Spleen (tissue), 11 donors: ENCODE measurements around the gene DNAJB2. TPM values are rescaled to one million over a fixed set of nuclear protein-coding genes. Genes with fewer than 3 reads are reported as not detected.

Source experiments
- DNase-seq: peaks from one replicate; pipeline ENCODE4 v3.0.0-alpha.2; 2020
- H3K27ac ChIP-seq, 8 donors: fragments of 200-600 bp; sonication (generic) in 7 of 8; 1 replicate in 4 of 8; 2 replicates in 4 of 8; pipeline versions ENCODE4 v1.5.0 to v1.8.0; 2016 to 2021; ENCODE audit warnings: inconsistent platforms in 4 of 8, mild to moderate bottlenecking in 4 of 8, moderate library complexity in 1 of 8
- H3K27me3 ChIP-seq, 7 donors: fragments of 200-600 bp; sonication (generic) in 6 of 7; replicated peaks in 1 of 7; 1 replicate in 4 of 7; 2 replicates in 3 of 7; pipeline versions ENCODE4 v1.5.0 to v1.8.0; 2016 to 2021; ENCODE audit warnings: inconsistent platforms in 3 of 7, mild to moderate bottlenecking in 1 of 7
- H3K36me3 ChIP-seq, 6 donors: fragments of 200-600 bp; sonication (generic) in 5 of 6; 1 replicate in 4 of 6; 2 replicates in 2 of 6; pipeline versions ENCODE4 v1.5.0 to v1.8.0; 2016 to 2021; ENCODE audit warnings: inconsistent platforms in 2 of 6
- H3K4me1 ChIP-seq, 6 donors: fragments of 200-600 bp; sonication (generic) in 5 of 6; 1 replicate in 3 of 6; 2 replicates in 3 of 6; pipeline versions ENCODE4 v1.5.0 to v1.8.0; 2016 to 2021; ENCODE audit warnings: inconsistent platforms in 3 of 6
- H3K4me3 ChIP-seq, 8 donors: fragments of 200-600 bp; sonication (generic) in 7 of 8; 1 replicate in 4 of 8; 2 replicates in 4 of 8; pipeline versions ENCODE4 v1.5.0 to v1.8.0; 2016 to 2021; ENCODE audit warnings: inconsistent platforms in 4 of 8, mild to moderate bottlenecking in 4 of 8, moderate library complexity in 2 of 8
- H3K9me3 ChIP-seq, 8 donors: fragments of 200-600 bp; sonication (generic) in 7 of 8; 1 replicate in 4 of 8; 2 replicates in 4 of 8; pipeline versions ENCODE4 v1.5.0 to v1.8.0; 2016 to 2021; ENCODE audit warnings: inconsistent platforms in 4 of 8
- POLR2A ChIP-seq, 3 donors: fragments of 450-650 bp; IDR thresholded peaks; one replicate each; pipeline ENCODE4 v1.5.1; 2017; ENCODE audit warnings: antibody characterized with exemption in 3 of 3, mild to moderate bottlenecking in 1 of 3
- POLR2AphosphoS5 ChIP-seq, 3 donors: sonication (generic); formaldehyde crosslinking; IDR thresholded peaks; one replicate each; pipeline ENCODE4 v1.5.1; 2017; ENCODE audit warnings: antibody characterized with exemption in 3 of 3
- WGBS, 5 donors: extraction: QIAGEN DNeasy Blood & Tissue Kit in 3 of 5; methylation state at CpG; one replicate each; pipeline versions ENCODE4 v1.1.5 to v1.1.7; 2013 to 2018; 5-methylcytosine and 5-hydroxymethylcytosine counted together
- intact Hi-C: fragments of 100-400 bp; cut with DNase I; formaldehyde crosslinking; loops from one replicate; pipeline ENCODE4 v1.15.0; 2023; ENCODE audit warnings: low total_unique reads
- polyA plus RNA-seq, 3 donors: library from polyadenylated mRNA; stranded (reverse); fragments of 200-250 nt; gene quantifications; one replicate each; pipeline ENCODE4 v1.2.1, GENCODE V29; 2013
- total RNA-seq, 7 donors: library from RNA; depleted of rRNA in 3 of 7; stranded (reverse); fragments of >200 nt in 3 of 7; fragmentation: NEBNext Ultra II Directional in 4 of 7; extraction: Animal tissue kit (Norgen Biotek cat#: 25700) in 4 of 7; gene quantifications; one replicate each; pipeline versions ENCODE4 v1.1.0 to v1.2.1, GENCODE V29; 2016 to 2021
- TF ChIP-seq, protein P1 (sequence below), 11 experiments: fragments of 200-600 bp in 7 of 11; fragments of 450-650 bp in 4 of 11; sonication (generic) in 4 of 11; IDR thresholded peaks in 8 of 11; conservative IDR thresholded peaks in 3 of 11; 1 replicate in 7 of 11; 2 replicates in 4 of 11; pipeline versions ENCODE4 v1.4.0 to v1.8.0; 2016 to 2021; ENCODE audit warnings: antibody characterized with exemption in 11 of 11, inconsistent platforms in 4 of 11, mild to moderate bottlenecking in 1 of 11
- donor health status: healthy with polysubstance abuse.
- donor health status: DM: no; HTN: no; CAD: no; lungs with moderate emphysema.
- donor health status: DM: no; HTN: no; CAD: no.
- donor health status: Bipolar disorder and iron deficiency.
- donor health status: healthy.
- donor health status: DM: no; HTN: no; CAD: no.
- donor health status: DM: yes; HTN: yes; CAD: no.

Gene DNAJB2
- total and polyA plus RNA-seq, 10 donors, result 31.4 to 67.2 (median 53.6) TPM

DNA sequence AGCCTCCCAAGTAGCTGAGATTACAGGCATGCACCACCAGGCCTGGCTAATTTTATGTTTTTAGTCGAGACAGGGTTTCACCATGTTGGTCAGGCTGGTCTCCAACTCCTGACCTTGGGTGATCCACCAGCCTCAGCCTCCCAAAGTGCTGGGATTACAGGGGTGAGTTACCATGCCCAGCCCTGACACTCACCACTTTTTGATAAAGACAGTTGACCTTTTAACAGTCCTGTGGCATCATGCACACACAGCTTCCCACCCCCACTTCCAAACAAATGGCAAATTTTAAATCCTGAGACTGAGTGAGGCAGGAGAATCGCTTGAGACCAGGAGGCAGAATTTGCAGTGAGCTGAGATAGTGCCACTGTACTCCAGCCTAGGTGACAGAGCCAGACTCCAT is 6.2 kb upstream of the DNAJB2 start:
- Histone ChIP-seq H3K27ac (no peak overlapping the region), H3K27me3 (no peaks in the 10 kb centered on the region), H3K36me3 (no peaks in the 10 kb centered on the region), H3K4me3 (no peak overlapping the region), H3K9me3 (no peaks in the 10 kb centered on the region), H3K4me1 (peaks cover 6 to 32% (median 22%) of the 10 kb centered on the region in 6 donors)
- TF ChIP-seq POLR2A (IDR thresholded peaks at IDR 0.05) (no peak), POLR2AphosphoS5 (IDR thresholded peaks at IDR 0.05) (no peak)
- TF ChIP-seq, protein P1, sequence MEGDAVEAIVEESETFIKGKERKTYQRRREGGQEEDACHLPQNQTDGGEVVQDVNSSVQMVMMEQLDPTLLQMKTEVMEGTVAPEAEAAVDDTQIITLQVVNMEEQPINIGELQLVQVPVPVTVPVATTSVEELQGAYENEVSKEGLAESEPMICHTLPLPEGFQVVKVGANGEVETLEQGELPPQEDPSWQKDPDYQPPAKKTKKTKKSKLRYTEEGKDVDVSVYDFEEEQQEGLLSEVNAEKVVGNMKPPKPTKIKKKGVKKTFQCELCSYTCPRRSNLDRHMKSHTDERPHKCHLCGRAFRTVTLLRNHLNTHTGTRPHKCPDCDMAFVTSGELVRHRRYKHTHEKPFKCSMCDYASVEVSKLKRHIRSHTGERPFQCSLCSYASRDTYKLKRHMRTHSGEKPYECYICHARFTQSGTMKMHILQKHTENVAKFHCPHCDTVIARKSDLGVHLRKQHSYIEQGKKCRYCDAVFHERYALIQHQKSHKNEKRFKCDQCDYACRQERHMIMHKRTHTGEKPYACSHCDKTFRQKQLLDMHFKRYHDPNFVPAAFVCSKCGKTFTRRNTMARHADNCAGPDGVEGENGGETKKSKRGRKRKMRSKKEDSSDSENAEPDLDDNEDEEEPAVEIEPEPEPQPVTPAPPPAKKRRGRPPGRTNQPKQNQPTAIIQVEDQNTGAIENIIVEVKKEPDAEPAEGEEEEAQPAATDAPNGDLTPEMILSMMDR (IDR thresholded peaks at IDR 0.05 in 8 of 11, conservative IDR thresholded peaks at IDR 0.05 in 3 of 11), result no peak
- 65 to 81% (median 73%) methylated on average over 2 of the region's 2 CpGs for WGBS, 5 donors
- intact Hi-C loops, result no loop called here
- no peak for DNase-seq

DNA sequence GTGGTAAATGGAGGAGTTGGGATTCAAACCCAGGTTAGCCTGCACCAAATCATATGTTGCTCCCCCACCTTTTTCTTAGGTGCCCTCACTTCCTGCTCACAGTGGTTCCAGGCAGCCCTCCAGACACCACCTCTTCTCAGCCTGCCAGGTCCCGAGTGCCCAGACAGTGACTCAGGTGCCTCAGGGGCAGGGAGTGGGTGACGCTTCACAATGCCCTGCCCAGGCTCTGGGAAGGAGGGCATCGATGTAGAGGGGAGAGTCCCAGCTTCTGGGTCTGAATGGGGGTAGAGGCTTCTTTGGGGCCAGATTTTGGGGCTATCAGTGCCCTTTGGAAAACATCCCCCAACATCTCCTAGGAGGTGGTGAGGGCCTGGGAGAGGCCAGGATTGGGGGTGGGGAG is 5.2 kb upstream of the DNAJB2 start:
- DNase-seq, result no peak
- Histone ChIP-seq H3K4me3 (no peak overlapping the region), H3K27ac (no peak overlapping the region), H3K36me3 (no peaks in the 10 kb centered on the region), H3K27me3 (no peaks in the 10 kb centered on the region), H3K9me3 (no peaks in the 10 kb centered on the region), H3K4me1 (peaks cover 14 to 37% (median 31%) of the 10 kb centered on the region in 6 donors)
- 86 to 100% (median 92%) methylated on average over 1 to 3 of the region's 3 CpGs for WGBS, 5 donors
- TF ChIP-seq POLR2AphosphoS5 (IDR thresholded peaks at IDR 0.05), result no peak
- TF ChIP-seq, protein P1 (IDR thresholded peaks at IDR 0.05 in 8 of 11, conservative IDR thresholded peaks at IDR 0.05 in 3 of 11), result no peak
- intact Hi-C loops, result no loop called here

DNA sequence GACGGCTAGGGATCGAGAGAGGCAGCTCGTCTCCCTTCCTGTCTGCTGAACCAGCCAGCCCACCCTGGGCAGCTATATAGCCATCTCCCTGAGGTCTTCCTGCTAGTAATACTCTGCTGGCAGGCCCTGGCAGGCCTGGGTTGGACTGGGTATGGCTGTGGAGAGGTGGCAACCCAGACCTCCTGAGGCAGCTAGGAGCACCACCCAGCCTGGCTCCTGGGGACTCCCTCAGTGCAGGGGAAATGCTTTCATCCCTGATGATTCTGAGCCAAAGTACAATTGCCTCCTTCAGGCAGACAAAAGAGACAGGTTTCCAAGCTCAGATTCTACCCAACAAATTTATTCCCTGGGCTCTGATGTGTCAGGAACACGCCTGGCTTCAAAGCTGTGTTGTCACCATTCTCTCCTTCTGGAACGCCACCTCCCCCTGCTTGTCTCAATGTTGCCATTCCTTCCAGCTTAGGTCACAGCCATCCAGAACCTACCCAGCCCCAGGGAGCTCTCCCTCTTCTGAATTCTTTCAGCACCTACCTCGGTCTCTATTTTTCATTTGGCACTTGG is 4.7 kb upstream of the DNAJB2 start:
- DNase-seq, result peak; percentile 68

More for the DNA sequence above, 4.7 kb upstream of the DNAJB2 start:
- intact Hi-C loops, result no loop called here
- WGBS, 5 donors, result 66 to 84% (median 72%) methylated on average over 3 to 6 of the region's 6 CpGs
- Histone ChIP-seq H3K27ac (no peak overlapping the region), H3K4me3 (no peak overlapping the region), H3K36me3 (no peaks in the 10 kb centered on the region), H3K9me3 (no peaks in the 10 kb centered on the region), H3K27me3 (no peaks in the 10 kb centered on the region), H3K4me1 (peaks cover 14 to 37% (median 30%) of the 10 kb centered on the region in 6 donors)
- TF ChIP-seq POLR2AphosphoS5 (IDR thresholded peaks at IDR 0.05) (no peak), POLR2A (IDR thresholded peaks at IDR 0.05) (no peak)
- TF ChIP-seq, protein P1 (IDR thresholded peaks at IDR 0.05 in 8 of 11, conservative IDR thresholded peaks at IDR 0.05 in 3 of 11), result no peak
